Stomach (tissue), 9 donors: ENCODE results near the gene SECISBP2L. TPM values are rescaled to one million over a fixed set of nuclear protein-coding genes. Genes with fewer than 3 reads are reported as not detected.

ENCODE experiments used
- DNase-seq, 2 donors: peaks; one replicate each; pipeline versions ENCODE4 v3.0.0 to v3.0.0-alpha.2; 2013 to 2019
- H3K27ac ChIP-seq, 5 donors: fragments of 200-600 bp in 4 of 5; sonication (generic) in 4 of 5; one replicate each; pipeline ENCODE4 v1.5.1; 2013 to 2019; ENCODE audit warnings: mild to moderate bottlenecking in 1 of 5, moderate library complexity in 1 of 5
- H3K27me3 ChIP-seq, 3 donors: fragments of 200-600 bp; sonication (generic); one replicate each; pipeline ENCODE4 v1.5.1; 2017 to 2019; ENCODE audit warnings: mixed run types in 1 of 3
- H3K36me3 ChIP-seq, 4 donors: fragments of 200-600 bp; sonication (generic); 1 replicate in 3 of 4; 2 replicates in 1 of 4; pipeline ENCODE4 v1.5.1; 2016 to 2019
- H3K4me1 ChIP-seq, 4 donors: fragments of 200-600 bp; sonication (generic); one replicate each; pipeline ENCODE4 v1.5.1; 2016 to 2019
- H3K4me3 ChIP-seq, 4 donors: fragments of 200-600 bp; sonication (generic) in 3 of 4; one replicate each; pipeline ENCODE4 v1.5.1; 2016 to 2019; ENCODE audit warnings: mild to moderate bottlenecking in 1 of 4
- H3K9me3 ChIP-seq, 4 donors: fragments of 200-600 bp; sonication (generic); one replicate each; pipeline ENCODE4 v1.5.1; 2016 to 2019
- CTCF ChIP-seq, 7 experiments: fragments of 450-650 bp in 4 of 7; fragments of 200-600 bp in 3 of 7; sonication (generic) in 3 of 7; IDR thresholded peaks; one replicate each; pipeline ENCODE4 v1.5.1; 2016 to 2019; ENCODE audit warnings: antibody characterized with exemption in 7 of 7, control low read depth in 2 of 7, mild to moderate bottlenecking in 1 of 7
- EP300 ChIP-seq: sonication (generic); formaldehyde crosslinking; IDR thresholded peaks from one replicate; pipeline ENCODE4 v1.6.1; 2017; ENCODE audit warnings: antibody characterized with exemption
- POLR2A ChIP-seq, 4 donors: fragments of 450-650 bp; IDR thresholded peaks; one replicate each; pipeline ENCODE4 v1.6.1; 2016; ENCODE audit warnings: antibody characterized with exemption in 4 of 4, control low read depth in 2 of 4, mild to moderate bottlenecking in 1 of 4, moderate library complexity in 1 of 4
- POLR2AphosphoS5 ChIP-seq, 3 donors: sonication (generic); formaldehyde crosslinking; IDR thresholded peaks; one replicate each; pipeline ENCODE4 v1.6.1; 2016; ENCODE audit warnings: antibody characterized with exemption in 3 of 3
- WGBS, 5 donors: extraction: QIAGEN DNeasy Blood & Tissue Kit in 3 of 5; methylation state at CpG; one replicate each; pipeline versions ENCODE4 v1.1.5 to v1.1.7; 2013 to 2018; 5-methylcytosine and 5-hydroxymethylcytosine counted together
- intact Hi-C: fragments of 100-400 bp; cut with DNase I; formaldehyde crosslinking; loops from one replicate; pipeline ENCODE4 v1.15.1; 2023; ENCODE audit warnings: low total_unique reads
- polyA plus RNA-seq, 3 donors: library from polyadenylated mRNA; stranded (reverse); fragments of 200-250 nt; gene quantifications; one replicate each; pipeline ENCODE4 v1.2.3, GENCODE V29; 2013
- total RNA-seq, 5 donors: library from RNA; depleted of rRNA; stranded (reverse); fragments of >200 nt; gene quantifications; one replicate each; pipeline versions ENCODE4 v1.1.0 to v1.2.3, GENCODE V29; 2014 to 2016
- donor health status: healthy with polysubstance abuse.
- donor health status: Bipolar disorder and iron deficiency.
- donor health status: healthy.

SECISBP2L gene
- total and polyA plus RNA-seq, 8 donors, result 6.4 to 113 (median 25.4) TPM

GRCh38 chr15:49064884-49065283 is 18.6 kb upstream of the SECISBP2L start:
- Histone ChIP-seq H3K27me3 (peaks cover 0 to 10% (median 0%) of the 10 kb centered on the region in 3 donors), H3K27ac (no peak overlapping the region), H3K9me3 (no peaks in the 10 kb centered on the region), H3K4me3 (no peak overlapping the region), H3K4me1 (no peaks in the 10 kb centered on the region), H3K36me3 (no peaks in the 10 kb centered on the region)
- 60 to 75% (median 64%) methylated on average over 3 of the region's 3 CpGs for WGBS, 5 donors
- no peak for TF ChIP-seq POLR2A (IDR thresholded peaks at IDR 0.05)
- TF ChIP-seq CTCF (IDR thresholded peaks at IDR 0.05), result no peak
- TF ChIP-seq EP300, result no peak
- no peak for TF ChIP-seq POLR2AphosphoS5 (IDR thresholded peaks at IDR 0.05)
- no peak for DNase-seq
- intact Hi-C loops, result no loop called here

- DNase-seq, result no peak
- TF ChIP-seq CTCF (IDR thresholded peaks at IDR 0.05) (no peak), POLR2AphosphoS5 (IDR thresholded peaks at IDR 0.05) (no peak), EP300 (no peak), POLR2A (IDR thresholded peaks at IDR 0.05) (no peak)
- Histone ChIP-seq H3K36me3 (no peaks in the 10 kb centered on the region), H3K9me3 (no peaks in the 10 kb centered on the region), H3K27ac (no peak overlapping the region), H3K27me3 (peaks cover 0 to 8% (median 0%) of the 10 kb centered on the region in 3 donors), H3K4me3 (no peak overlapping the region), H3K4me1 (no peaks in the 10 kb centered on the region)
- intact Hi-C loops, result no loop called here
- WGBS, 5 donors, result 55 to 71% (median 63%) methylated on average over 3 of the region's 3 CpGs
These were observed 18.0 kb upstream of the SECISBP2L start for GRCh38 chr15:49064281-49064653.

GRCh38 chr15:49063402-49064280 is 17.4 kb upstream of the SECISBP2L start:
- no peak for TF ChIP-seq EP300
- no peak for TF ChIP-seq POLR2A (IDR thresholded peaks at IDR 0.05)
- TF ChIP-seq CTCF (IDR thresholded peaks at IDR 0.05), result no peak
- no peak for TF ChIP-seq POLR2AphosphoS5 (IDR thresholded peaks at IDR 0.05)
- Histone ChIP-seq H3K9me3 (no peaks in the 10 kb centered on the region), H3K4me1 (no peaks in the 10 kb centered on the region), H3K27me3 (peaks cover 0 to 2% (median 0%) of the 10 kb centered on the region in 3 donors), H3K27ac (no peak overlapping the region), H3K36me3 (no peaks in the 10 kb centered on the region), H3K4me3 (no peak overlapping the region)
- 55 to 73% (median 64%) methylated on average over 14 of the region's 14 CpGs for WGBS, 5 donors
- intact Hi-C loops, result no loop called here
- peak in 1 of 2 donors; percentile 21 for DNase-seq

- H3K9me3 ChIP-seq, result no peaks in the 10 kb centered on the region
- no peaks in the 10 kb centered on the region for H3K27me3 ChIP-seq
- H3K4me3 ChIP-seq, result no peak overlapping the region
- no peak overlapping the region for H3K27ac ChIP-seq
- no peaks in the 10 kb centered on the region for H3K36me3 ChIP-seq
- peak in 1 of 2 donors; percentile 16 for DNase-seq
- intact Hi-C loops, result no loop called here
- TF ChIP-seq POLR2A (IDR thresholded peaks at IDR 0.05) (no peak), CTCF (IDR thresholded peaks at IDR 0.05) (no peak), POLR2AphosphoS5 (IDR thresholded peaks at IDR 0.05) (no peak), EP300 (no peak)
- H3K4me1 ChIP-seq, result no peaks in the 10 kb centered on the region
- 70 to 84% (median 81%) methylated on average over 13 of the region's 13 CpGs for WGBS, 5 donors
These were observed 16.7 kb upstream of the SECISBP2L start for GRCh38 chr15:49062900-49063299.
